ENCODE data around the gene SPRED2. TPM values are rescaled to one million over a fixed set of nuclear protein-coding genes. Genes with fewer than 3 reads are reported as not detected.

Gene SPRED2
- total RNA-seq, 1 experiment from 2014 or later, result 33.3 TPM

- H3K27ac Mint-ChIP-seq (ENCODE audit: unreplicated experiment), result no peak overlapping the region
- CTCF ChIA-PET, result interaction anchor here (1.0 to 1.6 kb wide), 2 partner anchors 10 to 53 kb away, joined by 3 to 9 read pairs; no protein-coding TSS in a partner anchor
- H3K4me1 Mint-ChIP-seq (ENCODE audit: low read depth, unreplicated experiment), result peaks cover 65% of the 10 kb centered on the region
- no peak overlapping the region for H3K4me3 Mint-ChIP-seq (ENCODE audit: low read depth, unreplicated experiment)
- no peak for TF ChIP-seq CTCF (IDR thresholded peaks at IDR 0.05; ENCODE audit: unreplicated experiment)
- H3K9me3 Mint-ChIP-seq (ENCODE audit: low read depth, unreplicated experiment), result no peaks in the 10 kb centered on the region
- H3K27me3 Mint-ChIP-seq (ENCODE audit: unreplicated experiment), result no peaks in the 10 kb centered on the region
- no TSS peak for BruUV-seq (replicated peaks)
- intact Hi-C loops (cut with micrococcal nuclease; ENCODE audit: unreplicated experiment), result no loop called here
- H3K36me3 Mint-ChIP-seq (ENCODE audit: insufficient read depth, unreplicated experiment), result no peaks in the 10 kb centered on the region
- DNase-seq, result no peak
Observed at GRCh38 chr2:65372619-65373018, 59.8 kb downstream of the SPRED2 start.

- intact Hi-C loops (cut with micrococcal nuclease; ENCODE audit: unreplicated experiment), result no loop called here
- Mint-ChIP-seq H3K36me3 (ENCODE audit: insufficient read depth, unreplicated experiment) (no peaks in the 10 kb centered on the region), H3K4me1 (ENCODE audit: low read depth, unreplicated experiment) (peaks cover 68% of the 10 kb centered on the region), H3K27ac (ENCODE audit: unreplicated experiment) (no peak overlapping the region), H3K27me3 (ENCODE audit: unreplicated experiment) (no peaks in the 10 kb centered on the region), H3K4me3 (ENCODE audit: low read depth, unreplicated experiment) (no peak overlapping the region), H3K9me3 (ENCODE audit: low read depth, unreplicated experiment) (no peaks in the 10 kb centered on the region)
- CTCF ChIA-PET, result interaction anchor here (1.2 kb wide), 1 partner anchor 61 kb away, joined by 3 read pairs; the partner anchor contains the start of gene SPRED2
- no peak for TF ChIP-seq CTCF (IDR thresholded peaks at IDR 0.05; ENCODE audit: unreplicated experiment)
- DNase-seq, result no peak
- BruUV-seq (replicated peaks), result no TSS peak
Observed at GRCh38 chr2:65371074-65371434, 61.3 kb downstream of the SPRED2 start.

GRCh38 chr2:65370387-65371073 lies 61.9 kb downstream of the SPRED2 start:
- CTCF ChIA-PET, result no interaction called here

GRCh38 chr2:65369980-65370379 lies 62.4 kb downstream of the SPRED2 start:
- no TSS peak for BruUV-seq (replicated peaks)
- Mint-ChIP-seq H3K9me3 (ENCODE audit: low read depth, unreplicated experiment) (no peaks in the 10 kb centered on the region), H3K27me3 (ENCODE audit: unreplicated experiment) (no peaks in the 10 kb centered on the region), H3K4me1 (ENCODE audit: low read depth, unreplicated experiment) (peaks cover 77% of the 10 kb centered on the region), H3K27ac (ENCODE audit: unreplicated experiment) (no peak overlapping the region), H3K4me3 (ENCODE audit: low read depth, unreplicated experiment) (no peak overlapping the region), H3K36me3 (ENCODE audit: insufficient read depth, unreplicated experiment) (no peaks in the 10 kb centered on the region)
- TF ChIP-seq CTCF (IDR thresholded peaks at IDR 0.05; ENCODE audit: unreplicated experiment), result no peak
- CTCF ChIA-PET, result no interaction called here
- DNase-seq, result no peak
- intact Hi-C loops (cut with micrococcal nuclease; ENCODE audit: unreplicated experiment), result no loop called here

More at GRCh38 chr2:65370387-65371073, 61.9 kb downstream of the SPRED2 start:
- intact Hi-C loops (cut with micrococcal nuclease; ENCODE audit: unreplicated experiment), result no loop called here
- DNase-seq, result no peak
- no peaks in the 10 kb centered on the region for H3K27me3 Mint-ChIP-seq (ENCODE audit: unreplicated experiment)
- no peak for TF ChIP-seq CTCF (IDR thresholded peaks at IDR 0.05; ENCODE audit: unreplicated experiment)
- H3K36me3 Mint-ChIP-seq (ENCODE audit: insufficient read depth, unreplicated experiment), result no peaks in the 10 kb centered on the region
- BruUV-seq (replicated peaks), result no TSS peak
- H3K4me1 Mint-ChIP-seq (ENCODE audit: low read depth, unreplicated experiment), result peaks cover 73% of the 10 kb centered on the region
- no peak overlapping the region for H3K27ac Mint-ChIP-seq (ENCODE audit: unreplicated experiment)
- no peak overlapping the region for H3K4me3 Mint-ChIP-seq (ENCODE audit: low read depth, unreplicated experiment)
- H3K9me3 Mint-ChIP-seq (ENCODE audit: low read depth, unreplicated experiment), result no peaks in the 10 kb centered on the region
